Adrenal gland (tissue), 12 donors: ENCODE data around the gene RPL26. TPM values are rescaled to one million over a fixed set of nuclear protein-coding genes. Genes with fewer than 3 reads are reported as not detected.

Experiments used
- DNase-seq, 7 donors: peaks; one replicate each; pipeline ENCODE4 v3.0.0-alpha.2; 2019 to 2020
- H3K27ac ChIP-seq, 5 donors: fragments of 200-600 bp; sonication (generic) in 4 of 5; 1 replicate in 3 of 5; 2 replicates in 2 of 5; pipeline versions ENCODE4 v1.5.1 to v1.8.0; 2016 to 2020; ENCODE audit warnings: mild to moderate bottlenecking in 1 of 5
- H3K27me3 ChIP-seq: fragments of 200-600 bp; 2 replicates; pipeline ENCODE4 v1.8.0; 2021
- H3K36me3 ChIP-seq, 2 donors: fragments of 200-600 bp; replicated peaks in 1 of 2; 1 replicate in 1 of 2; 2 replicates in 1 of 2; pipeline versions ENCODE4 v1.5.1 to v1.8.0; 2018 to 2022
- H3K4me1 ChIP-seq, 2 donors: fragments of 200-600 bp; replicated peaks in 1 of 2; 1 replicate in 1 of 2; 2 replicates in 1 of 2; pipeline versions ENCODE4 v1.5.1 to v1.8.0; 2018 to 2021
- H3K4me3 ChIP-seq, 4 donors: fragments of 200-600 bp; sonication (generic) in 3 of 4; one replicate each; pipeline ENCODE4 v1.5.1; 2016 to 2018
- H3K9me3 ChIP-seq, 3 donors: fragments of 200-600 bp; sonication (generic) in 1 of 3; replicated peaks in 1 of 3; 1 replicate in 2 of 3; 2 replicates in 1 of 3; pipeline versions ENCODE4 v1.5.1 to v1.8.0; 2016 to 2021
- CTCF ChIP-seq, 6 experiments: fragments of 450-650 bp in 4 of 6; fragments of 200-600 bp in 2 of 6; sonication (generic) in 1 of 6; IDR thresholded peaks; 1 replicate in 5 of 6; 2 replicates in 1 of 6; pipeline versions ENCODE4 v1.5.1 to v1.8.0; 2016 to 2021; ENCODE audit warnings: antibody characterized with exemption in 6 of 6, mild to moderate bottlenecking in 2 of 6, moderate library complexity in 1 of 6
- POLR2A ChIP-seq, 2 donors: fragments of 450-650 bp; IDR thresholded peaks; one replicate each; pipeline ENCODE4 v1.6.1; 2017; ENCODE audit warnings: antibody characterized with exemption in 2 of 2, mild to moderate bottlenecking in 2 of 2, moderate library complexity in 1 of 2
- WGBS, 4 donors: extraction: QIAGEN DNeasy Blood & Tissue Kit in 2 of 4; methylation state at CpG; one replicate each; pipeline versions ENCODE4 v1.1.5 to v1.1.7; 2013 to 2017; 5-methylcytosine and 5-hydroxymethylcytosine counted together
- intact Hi-C, 2 donors: fragments of 100-400 bp; cut with DNase I; formaldehyde crosslinking; loops; one replicate each; pipeline versions ENCODE4 v1.14.1 to v1.15.0; 2022 to 2023
- polyA plus RNA-seq, 3 donors: library from polyadenylated mRNA; stranded (reverse); fragments of 200-250 nt in 2 of 3; fragments of 350-450 nt in 1 of 3; fragmentation: Illumina TruSeq in 1 of 3; extraction: RNeasy Lipid Tissue Mini Kit (QIAGEN cat#74804) in 1 of 3; gene quantifications; one replicate each; pipeline ENCODE4 v1.2.3, GENCODE V29; 2013 to 2014
- total RNA-seq, 9 donors: library from RNA; depleted of rRNA in 4 of 9; stranded (reverse); fragments of >200 nt in 4 of 9; fragments of 120-200 nt in 1 of 9; fragmentation: NEBNext Ultra II Directional in 1 of 9; extraction: Animal tissue kit (Norgen Biotek cat#: 25700) in 1 of 9; gene quantifications; one replicate each; pipeline versions ENCODE4 v1.1.0 to v1.2.4, GENCODE V29; 2013 to 2023
- donor health status: healthy with polysubstance abuse.
- donor health status: Bipolar disorder and iron deficiency.
- donor health status: DM: yes; HTN: yes; CAD: no.
- donor health status: DM: no; HTN: no; CAD: no.
- donor health status: DM: no; HTN: no; CAD: no.
- donor health status: DM: yes; HTN: yes; CAD: no.

RPL26 gene
- total and polyA plus RNA-seq, 12 donors: 1,250 to 3,973 (median 1,971) TPM

- TF ChIP-seq POLR2A (IDR thresholded peaks at IDR 0.05) (no peak), CTCF (IDR thresholded peaks at IDR 0.05) (no peak)
- intact Hi-C loops: no loop called here
- Histone ChIP-seq H3K4me1 (peaks cover 0 to 10% of the 10 kb centered on the region in 2 donors), H3K4me3 (no peak overlapping the region), H3K36me3 (no peaks in the 10 kb centered on the region), H3K27me3 (no peaks in the 10 kb centered on the region), H3K9me3 (no peaks in the 10 kb centered on the region), H3K27ac (no peak overlapping the region)
- no peak for DNase-seq
- WGBS, 4 donors: 90 to 99% (median 96%) methylated on average over 3 of the region's 3 CpGs
These were observed 43.8 kb upstream of the RPL26 start for GRCh38 chr17:8426802-8427201.

GRCh38 chr17:8426094-8426720 lies 43.2 kb upstream of the RPL26 start:
- no peaks in the 10 kb centered on the region for H3K9me3 ChIP-seq
- DNase-seq: no peak
- H3K27ac ChIP-seq: no peak overlapping the region
- WGBS, 4 donors: 67 to 77% (median 71%) methylated on average over 5 to 6 of the region's 6 CpGs
- peaks cover 0 to 5% of the 10 kb centered on the region in 2 donors for H3K4me1 ChIP-seq
- H3K27me3 ChIP-seq: no peaks in the 10 kb centered on the region
- no peak overlapping the region for H3K4me3 ChIP-seq
- no peaks in the 10 kb centered on the region for H3K36me3 ChIP-seq
- TF ChIP-seq POLR2A (IDR thresholded peaks at IDR 0.05): no peak
- TF ChIP-seq CTCF (IDR thresholded peaks at IDR 0.05): no peak
- intact Hi-C loops: no loop called here

- no peak overlapping the region for H3K4me3 ChIP-seq
- no peaks in the 10 kb centered on the region for H3K9me3 ChIP-seq
- peak overlapping the region in 2 of 5 donors; percentile 61 to 71 for H3K27ac ChIP-seq
- peaks cover 7 to 16% of the 10 kb centered on the region in 2 donors for H3K4me1 ChIP-seq
- intact Hi-C loops: no loop called here
- TF ChIP-seq CTCF (IDR thresholded peaks at IDR 0.05) (no peak), POLR2A (IDR thresholded peaks at IDR 0.05) (no peak)
- H3K27me3 ChIP-seq: no peaks in the 10 kb centered on the region
- WGBS, 4 donors: 31 to 46% (median 35%) methylated on average over 3 of the region's 3 CpGs
- DNase-seq: no peak
- no peaks in the 10 kb centered on the region for H3K36me3 ChIP-seq
These were observed 38.6 kb upstream of the RPL26 start for GRCh38 chr17:8421571-8421970.

DNA sequence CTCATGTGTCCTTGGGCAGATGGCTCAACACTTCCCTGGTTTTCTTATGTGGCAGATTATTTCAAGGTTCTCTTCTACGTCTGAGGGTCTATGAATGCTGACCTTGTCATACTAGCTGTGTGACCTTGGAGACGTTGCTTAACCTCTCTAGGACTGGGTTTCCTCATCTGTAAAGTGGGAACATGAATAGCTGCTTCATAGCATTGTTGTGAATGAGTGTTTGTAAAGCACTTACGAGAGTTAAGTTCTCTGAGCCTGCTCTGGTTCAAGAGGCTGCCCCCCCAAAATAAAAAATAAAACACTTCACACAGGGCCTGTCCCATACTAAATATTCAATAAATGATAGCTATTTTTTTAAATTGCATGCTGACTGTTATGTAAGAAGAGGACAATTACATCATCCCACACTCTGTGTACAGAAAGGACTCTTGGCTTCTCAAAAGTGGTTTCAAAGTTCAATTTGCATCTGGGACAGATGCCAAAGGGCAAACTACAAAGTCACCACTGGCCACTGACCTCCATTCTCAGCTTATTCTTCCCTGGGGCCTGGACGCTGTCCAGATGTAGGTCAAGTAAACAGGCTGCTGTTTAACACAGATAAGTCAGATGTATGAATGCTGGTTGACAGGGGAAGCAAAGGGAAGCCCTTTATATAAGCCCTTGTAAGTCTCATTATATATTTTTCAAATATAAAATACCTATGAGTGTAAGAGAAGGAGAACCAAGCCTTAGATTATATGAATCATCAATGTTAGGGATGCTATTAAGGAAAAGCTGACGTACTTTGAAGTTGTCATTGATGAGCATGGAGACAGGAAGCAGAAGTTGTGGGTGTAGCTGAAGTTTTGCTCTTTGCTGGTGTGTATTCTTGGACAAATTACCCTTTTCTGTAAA lies 37.3 kb upstream of the RPL26 start:
- Histone ChIP-seq H3K27ac (peak overlapping the region; percentile 42 to 71 (median 61)), H3K27me3 (no peaks in the 10 kb centered on the region), H3K4me1 (peaks cover 7 to 16% of the 10 kb centered on the region in 2 donors), H3K4me3 (no peak overlapping the region), H3K9me3 (no peaks in the 10 kb centered on the region), H3K36me3 (no peaks in the 10 kb centered on the region)
- 7 to 11% (median 8%) methylated on average over 5 of the region's 5 CpGs for WGBS, 4 donors
- peak; percentile 83 to 94 (median 91) for DNase-seq
- intact Hi-C loops: no loop called here
- TF ChIP-seq CTCF (IDR thresholded peaks at IDR 0.05): no peak
- TF ChIP-seq POLR2A (IDR thresholded peaks at IDR 0.05): no peak
